ENCODE results near the gene ARHGEF25. TPM values are rescaled to one million over a fixed set of nuclear protein-coding genes. Genes with fewer than 3 reads are reported as not detected.

ARHGEF25 gene
- total RNA-seq, 1 donor = 48.4 TPM

- no peak for TF ChIP-seq CTCF (IDR thresholded peaks at IDR 0.05; ENCODE audit: insufficient read depth, low read depth, low read length)
- no peak for DNase-seq (ENCODE audit: low read depth)
- no peak overlapping the region for H3K4me3 ChIP-seq (ENCODE audit: low read depth, low read length)
Observed at GRCh38 chr12:57626111-57626920, 15.1 kb downstream of the ARHGEF25 start.

GRCh38 chr12:57626921-57627445, 15.7 kb downstream of the ARHGEF25 start:
- DNase-seq (ENCODE audit: low read depth) = no peak
- H3K4me3 ChIP-seq (ENCODE audit: low read depth, low read length) = no peak overlapping the region
- TF ChIP-seq CTCF (IDR thresholded peaks at IDR 0.05; ENCODE audit: insufficient read depth, low read depth, low read length) = no peak

DNA sequence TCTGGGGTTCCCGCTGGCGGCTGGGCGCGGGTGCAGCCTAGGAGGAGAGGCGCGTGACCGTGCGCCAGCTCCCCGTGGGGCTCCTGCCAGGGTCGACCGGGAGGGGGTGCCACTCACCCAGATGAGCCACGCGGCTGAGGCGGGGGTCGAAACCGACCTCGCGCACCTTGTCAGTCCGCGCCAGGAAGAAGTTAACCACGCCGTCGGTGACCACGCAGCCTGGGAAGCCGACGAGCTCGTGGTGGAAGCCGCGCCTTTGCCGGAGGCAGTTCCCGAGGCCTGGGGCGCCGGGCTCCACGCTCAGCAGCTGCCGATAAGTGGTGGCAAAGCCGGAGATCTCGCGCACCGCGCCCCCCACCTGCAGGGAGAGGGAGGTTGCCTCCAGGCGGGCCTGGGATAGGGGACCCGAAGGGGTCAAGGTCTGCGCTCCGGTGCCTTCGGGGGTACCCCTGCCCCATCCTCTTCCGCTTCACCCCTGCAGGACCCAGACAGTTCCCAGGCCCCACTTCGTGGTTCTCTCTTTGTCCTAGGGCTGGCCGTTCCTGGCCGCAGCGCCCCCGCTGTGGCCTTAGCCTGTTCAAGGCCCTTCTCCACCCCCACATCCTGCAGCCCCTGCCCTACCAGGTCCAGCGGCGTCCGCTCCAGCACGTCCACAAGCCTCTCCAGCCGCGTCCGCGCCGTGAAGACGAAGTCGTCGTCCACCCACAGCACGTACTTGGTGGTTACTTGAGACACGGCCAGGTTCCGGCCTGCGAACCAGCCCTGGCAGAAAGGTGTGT, 16.5 kb downstream of the ARHGEF25 start:
- no peak for DNase-seq (ENCODE audit: low read depth)
- no peak overlapping the region for H3K4me3 ChIP-seq (ENCODE audit: low read depth, low read length)
- TF ChIP-seq CTCF (IDR thresholded peaks at IDR 0.05; ENCODE audit: insufficient read depth, low read depth, low read length) = no peak

- H3K4me3 ChIP-seq (ENCODE audit: low read depth, low read length) = no peak overlapping the region
- no peak for DNase-seq (ENCODE audit: low read depth)
- no peak for TF ChIP-seq CTCF (IDR thresholded peaks at IDR 0.05; ENCODE audit: insufficient read depth, low read depth, low read length)
Observed at GRCh38 chr12:57628280-57629191, 17.3 kb downstream of the ARHGEF25 start.

- H3K4me3 ChIP-seq (ENCODE audit: low read depth, low read length) = no peak overlapping the region
- no peak for DNase-seq (ENCODE audit: low read depth)
- no peak for TF ChIP-seq CTCF (IDR thresholded peaks at IDR 0.05; ENCODE audit: insufficient read depth, low read depth, low read length)
Observed at GRCh38 chr12:57629897-57630471, 18.7 kb downstream of the ARHGEF25 start.

DNA sequence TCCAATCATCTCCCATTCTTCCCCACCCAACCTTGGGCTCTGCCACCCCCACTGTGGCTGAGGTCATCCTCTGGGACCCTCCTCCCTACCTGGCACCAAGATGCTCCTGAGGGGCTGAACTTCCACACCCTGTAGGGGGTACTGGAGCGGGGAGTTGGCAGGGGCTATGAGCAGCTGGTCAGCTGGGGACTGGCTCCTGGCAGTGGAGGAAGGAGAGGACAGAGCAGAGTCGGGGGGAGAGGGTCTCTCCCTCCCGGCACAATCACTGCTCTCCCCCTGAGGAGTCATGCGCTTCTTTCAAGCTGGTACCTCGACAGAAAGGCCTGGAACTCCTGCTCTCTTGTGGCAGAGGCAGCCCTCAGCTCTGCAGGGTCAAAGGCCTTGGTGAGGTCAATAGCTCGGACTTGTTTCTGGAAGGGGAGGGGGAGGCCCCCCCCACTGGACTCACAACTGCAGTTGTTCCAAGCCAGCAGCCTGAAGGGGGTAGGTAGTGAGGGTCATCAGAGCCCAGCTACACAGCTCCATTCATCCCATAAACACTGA, 19.7 kb downstream of the ARHGEF25 start:
- no peak for DNase-seq (ENCODE audit: low read depth)
- TF ChIP-seq CTCF (IDR thresholded peaks at IDR 0.05; ENCODE audit: insufficient read depth, low read depth, low read length) = no peak
- no peak overlapping the region for H3K4me3 ChIP-seq (ENCODE audit: low read depth, low read length)

All from fibroblast of villous mesenchyme (primary cell).